OCI-LY3 (cell line): ENCODE data around the gene DDB1.

Source experiments
- H2AFZ ChIP-seq: fragments of 200-600, 300-600 bp; shearing (Covaris generic); 2 replicates; pipeline ENCODE4 v1.6.0; 2014; ENCODE audit warnings: antibody characterized with exemption, low read depth, low read length
- H3K27ac ChIP-seq: fragments of 200-600, 300-600 bp; sonication (generic); 2 replicates; pipeline ENCODE4 v1.5.1; 2014; ENCODE audit warnings: mild to moderate bottlenecking, low read length, moderate library complexity, mixed read lengths
- H3K27me3 ChIP-seq: fragments of 200-600, 300-600 bp; sonication (generic); 2 replicates; pipeline ENCODE4 v1.6.1; 2014; ENCODE audit warnings: low read depth, low read length, mixed read lengths
- H3K36me3 ChIP-seq: fragments of 200-600, 300-600 bp; sonication (generic); replicated peaks from 2 replicates; pipeline ENCODE3; 2014; ENCODE audit warnings: low read depth, low read length, mixed read lengths
- H3K4me1 ChIP-seq: fragments of 300-600, 200-600 bp; sonication (generic); 2 replicates; pipeline ENCODE4 v1.6.1; 2014; ENCODE audit warnings: low read length, mixed read lengths
- H3K4me2 ChIP-seq: fragments of 200-600, 300-600 bp; sonication (generic); 2 replicates; pipeline ENCODE4 v1.6.1; 2014; ENCODE audit warnings: low read length, mixed read lengths
- H3K4me3 ChIP-seq: fragments of 300-600, 200-600 bp; sonication (generic); 2 replicates; pipeline ENCODE4 v1.5.1; 2014; ENCODE audit warnings: antibody characterized with exemption, mild to moderate bottlenecking, low read length, moderate library complexity
- H3K79me2 ChIP-seq: fragments of 300-600, 200-600 bp; shearing (Covaris generic); 2 replicates; pipeline ENCODE4 v1.6.1; 2014; ENCODE audit warnings: mild to moderate bottlenecking, low read length, mixed read lengths
- H3K9ac ChIP-seq: fragments of 300-600, 200-600 bp; shearing (Covaris generic); 2 replicates; pipeline ENCODE4 v1.6.0; 2014; ENCODE audit warnings: mild to moderate bottlenecking, low read length, moderate library complexity
- H3K9me3 ChIP-seq: fragments of 200-600, 300-600 bp; shearing (Covaris generic); 2 replicates; pipeline ENCODE4 v1.6.1; 2014; ENCODE audit warnings: low read length, mixed read lengths; ENCODE audit not compliant: insufficient read depth
- H4K20me1 ChIP-seq: fragments of 200-600, 300-600 bp; sonication (generic); 2 replicates; pipeline ENCODE4 v1.6.1; 2016; ENCODE audit warnings: low read length, mixed read lengths; ENCODE audit not compliant: insufficient read depth
- EZH2phosphoT487 ChIP-seq: fragments of 200-600 bp; shearing (Covaris generic); IDR thresholded peaks from 2 replicates; pipeline ENCODE4 v1.6.1; 2018; ENCODE audit warnings: antibody characterized with exemption, mixed run types, low read depth
- TF ChIP-seq, protein P1 (sequence below): fragments of 200-600, 300-600 bp; sonication (generic); IDR thresholded peaks from 2 replicates; pipeline ENCODE4 v1.5.1; 2014; ENCODE audit warnings: antibody characterized with exemption, low read length, low read depth

The DDB1 gene

DNA sequence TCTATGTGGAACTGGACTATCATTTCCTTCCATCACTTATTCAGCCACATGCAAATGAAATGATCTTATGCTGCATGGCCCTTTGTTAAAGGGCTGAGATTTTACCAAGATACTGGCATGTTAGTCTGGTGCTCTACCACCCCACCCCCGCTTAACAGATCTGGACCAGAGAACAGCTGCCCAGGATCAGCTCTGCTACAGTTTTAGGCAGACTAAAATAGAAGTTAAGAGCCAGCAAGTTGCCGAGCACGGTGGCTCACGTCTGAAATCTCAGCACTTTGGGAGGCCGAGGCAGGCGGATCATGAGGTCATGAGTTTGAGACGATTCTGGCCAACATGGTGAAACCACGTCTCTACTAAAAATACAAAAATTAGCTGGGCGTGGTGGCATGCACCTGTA is 4.6 kb downstream of the DDB1 start:
- Histone ChIP-seq H3K4me1 (peaks cover 13% of the 10 kb centered on the region), H3K4me2 (no peak overlapping the region), H3K27ac (no peak overlapping the region), H3K9ac (no peak overlapping the region), H3K9me3 (no peaks in the 10 kb centered on the region), H3K27me3 (no peaks in the 10 kb centered on the region), H2AFZ (no peak overlapping the region), H3K36me3 (peaks cover 58% of the 10 kb centered on the region), H3K4me3 (no peak overlapping the region), H4K20me1 (peaks cover 14% of the 10 kb centered on the region), H3K79me2 (peaks cover 81% of the 10 kb centered on the region)
- TF ChIP-seq, protein P1, sequence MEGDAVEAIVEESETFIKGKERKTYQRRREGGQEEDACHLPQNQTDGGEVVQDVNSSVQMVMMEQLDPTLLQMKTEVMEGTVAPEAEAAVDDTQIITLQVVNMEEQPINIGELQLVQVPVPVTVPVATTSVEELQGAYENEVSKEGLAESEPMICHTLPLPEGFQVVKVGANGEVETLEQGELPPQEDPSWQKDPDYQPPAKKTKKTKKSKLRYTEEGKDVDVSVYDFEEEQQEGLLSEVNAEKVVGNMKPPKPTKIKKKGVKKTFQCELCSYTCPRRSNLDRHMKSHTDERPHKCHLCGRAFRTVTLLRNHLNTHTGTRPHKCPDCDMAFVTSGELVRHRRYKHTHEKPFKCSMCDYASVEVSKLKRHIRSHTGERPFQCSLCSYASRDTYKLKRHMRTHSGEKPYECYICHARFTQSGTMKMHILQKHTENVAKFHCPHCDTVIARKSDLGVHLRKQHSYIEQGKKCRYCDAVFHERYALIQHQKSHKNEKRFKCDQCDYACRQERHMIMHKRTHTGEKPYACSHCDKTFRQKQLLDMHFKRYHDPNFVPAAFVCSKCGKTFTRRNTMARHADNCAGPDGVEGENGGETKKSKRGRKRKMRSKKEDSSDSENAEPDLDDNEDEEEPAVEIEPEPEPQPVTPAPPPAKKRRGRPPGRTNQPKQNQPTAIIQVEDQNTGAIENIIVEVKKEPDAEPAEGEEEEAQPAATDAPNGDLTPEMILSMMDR = no peak
- TF ChIP-seq EZH2phosphoT487 = no peak

DNA sequence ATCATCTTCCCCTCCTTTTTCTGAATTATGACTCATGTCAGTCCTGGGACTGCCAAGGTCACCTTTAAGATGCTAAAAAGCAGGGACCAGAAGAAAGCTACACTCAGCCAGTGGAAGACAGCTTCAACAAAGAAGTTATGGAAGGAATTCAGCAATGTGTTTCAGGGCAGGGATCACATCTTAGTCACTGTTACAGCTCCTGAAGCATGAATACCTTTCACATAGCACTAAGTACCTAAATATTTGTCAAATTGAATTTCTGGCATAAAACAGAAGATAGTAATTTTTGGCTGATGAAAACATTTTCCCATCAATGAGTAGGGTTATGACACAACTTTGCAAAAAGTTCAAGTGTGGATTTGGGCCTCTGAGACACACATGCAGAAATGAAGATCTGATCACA is 5.2 kb downstream of the DDB1 start:
- H4K20me1 ChIP-seq = peaks cover 14% of the 10 kb centered on the region
- peaks cover 75% of the 10 kb centered on the region for H3K79me2 ChIP-seq

DNA sequence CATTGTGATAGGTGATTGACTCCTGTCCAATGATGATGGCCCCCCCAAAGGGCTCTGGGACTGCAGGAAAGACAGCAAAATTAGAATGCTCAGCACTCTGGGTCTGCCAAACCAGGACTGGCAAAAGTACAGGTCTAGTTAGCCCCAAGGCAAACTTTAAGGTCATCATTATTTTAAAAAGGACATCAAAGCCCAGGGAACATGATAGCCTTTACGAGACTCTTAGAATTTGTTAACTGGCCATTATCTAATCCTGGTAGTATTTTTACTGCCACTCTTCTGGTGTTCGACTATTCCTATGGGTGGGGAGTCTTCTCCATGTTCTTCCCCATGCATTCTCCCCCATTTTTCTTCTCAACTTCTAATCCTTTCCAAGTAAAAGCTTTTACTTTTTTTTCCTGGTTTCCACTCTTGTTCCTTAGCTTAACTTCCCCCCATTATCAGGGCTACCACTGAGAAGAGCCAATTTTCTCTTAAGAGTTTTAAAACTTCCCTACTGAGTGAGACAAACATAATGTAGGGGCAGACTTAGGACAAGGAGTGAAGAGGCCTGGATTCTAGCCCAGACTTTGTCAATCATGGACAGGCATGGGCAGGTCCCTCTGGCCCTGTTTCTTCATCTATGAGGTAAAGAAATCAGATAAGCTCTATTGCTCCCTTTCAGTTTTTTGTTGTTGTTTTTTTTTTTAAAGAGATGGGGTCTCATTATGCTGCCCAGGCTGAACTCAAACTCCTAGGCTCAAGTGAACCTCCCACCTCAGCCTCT is 7.1 kb downstream of the DDB1 start:
- H4K20me1 ChIP-seq = no peaks in the 10 kb centered on the region
- H3K79me2 ChIP-seq = peaks cover 57% of the 10 kb centered on the region
- no peaks in the 10 kb centered on the region for H3K9me3 ChIP-seq
- no peak overlapping the region for H3K9ac ChIP-seq
- H3K4me2 ChIP-seq = no peak overlapping the region
- H3K4me1 ChIP-seq = peaks cover under 1% of the 10 kb centered on the region
- no peak overlapping the region for H3K4me3 ChIP-seq
- peaks cover 73% of the 10 kb centered on the region for H3K36me3 ChIP-seq
- no peaks in the 10 kb centered on the region for H3K27me3 ChIP-seq
- H2AFZ ChIP-seq = no peak overlapping the region
- no peak overlapping the region for H3K27ac ChIP-seq
- TF ChIP-seq, protein P1 = no peak
- no peak for TF ChIP-seq EZH2phosphoT487

More for the DNA sequence above, 5.2 kb downstream of the DDB1 start:
- peaks cover 13% of the 10 kb centered on the region for H3K4me1 ChIP-seq
- TF ChIP-seq, protein P1 = no peak
- TF ChIP-seq EZH2phosphoT487 = no peak
- H3K36me3 ChIP-seq = peaks cover 64% of the 10 kb centered on the region
- no peak overlapping the region for H2AFZ ChIP-seq
- H3K9me3 ChIP-seq = no peaks in the 10 kb centered on the region
- H3K27ac ChIP-seq = no peak overlapping the region
- H3K9ac ChIP-seq = no peak overlapping the region
- no peaks in the 10 kb centered on the region for H3K27me3 ChIP-seq
- no peak overlapping the region for H3K4me2 ChIP-seq
- H3K4me3 ChIP-seq = no peak overlapping the region

DNA sequence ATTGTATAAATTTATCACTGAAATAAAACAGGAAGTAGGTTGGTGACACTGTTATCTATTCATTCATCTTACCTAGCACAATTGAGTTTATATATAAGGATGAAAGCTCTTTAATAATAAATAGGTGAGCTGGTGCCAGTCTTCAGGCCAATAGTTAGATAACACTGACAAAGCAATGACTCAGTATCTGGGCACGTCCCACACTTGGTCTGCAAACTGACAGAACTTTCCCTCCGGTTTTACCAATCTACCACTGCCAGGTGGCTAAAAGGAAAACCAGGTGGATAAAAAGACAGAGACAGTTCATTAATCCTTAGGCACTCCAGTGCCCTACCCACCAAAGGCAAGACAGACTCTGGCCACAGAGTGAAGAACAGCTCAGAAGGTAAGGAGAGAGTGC is 17.6 kb downstream of the DDB1 start:
- Histone ChIP-seq H3K36me3 (peaks cover 67% of the 10 kb centered on the region), H3K4me1 (no peaks in the 10 kb centered on the region), H3K27ac (no peak overlapping the region), H3K9ac (no peak overlapping the region), H2AFZ (no peak overlapping the region), H3K4me2 (no peak overlapping the region), H3K27me3 (no peaks in the 10 kb centered on the region), H3K79me2 (no peaks in the 10 kb centered on the region), H3K4me3 (no peak overlapping the region), H3K9me3 (no peaks in the 10 kb centered on the region), H4K20me1 (no peaks in the 10 kb centered on the region)
- TF ChIP-seq, protein P1 = no peak
- TF ChIP-seq EZH2phosphoT487 = no peak
